Measurements from ENCODE around the gene MSANTD1.

- no peak for TF ChIP-seq CTCF (conservative IDR thresholded peaks at IDR 0.05)
- no peak for TF ChIP-seq ZFX (IDR thresholded peaks at IDR 0.05)
These were observed 20.4 kb downstream of the MSANTD1 start for GRCh38 chr4:3269105-3269927.

Data from C4-2B (cell line).